Measurements from ENCODE around the gene PEF1.

Gene PEF1

GRCh38 chr1:31647106-31647505 lies 2.4 kb upstream of the PEF1 start:
- H3K4me3 ChIP-seq (replicated peaks; ENCODE audit: low read depth, low read length) = no peak overlapping the region
- TF ChIP-seq CTCF (IDR thresholded peaks at IDR 0.05; ENCODE audit: low read depth, low read length, missing control alignments) = no peak
- no peak for DNase-seq (ENCODE audit: extremely low read depth, low read depth)

GRCh38 chr1:31646259-31646960 lies 1.7 kb upstream of the PEF1 start:
- no peak for DNase-seq (ENCODE audit: extremely low read depth, low read depth)
- no peak for TF ChIP-seq CTCF (IDR thresholded peaks at IDR 0.05; ENCODE audit: low read depth, low read length, missing control alignments)
- H3K4me3 ChIP-seq (replicated peaks; ENCODE audit: low read depth, low read length) = no peak overlapping the region

GRCh38 chr1:31645274-31645568 lies 545 bp upstream of the PEF1 start:
- TF ChIP-seq CTCF (IDR thresholded peaks at IDR 0.05; ENCODE audit: low read depth, low read length, missing control alignments) = no peak
- peak overlapping the region; percentile 81 for H3K4me3 ChIP-seq (replicated peaks; ENCODE audit: low read depth, low read length)
- no peak for DNase-seq (ENCODE audit: extremely low read depth, low read depth)

GRCh38 chr1:31643976-31644559 lies 608 bp downstream of the PEF1 start:
- H3K4me3 ChIP-seq (replicated peaks; ENCODE audit: low read depth, low read length) = peak overlapping the region; percentile 81
- no peak for DNase-seq (ENCODE audit: extremely low read depth, low read depth)
- no peak for TF ChIP-seq CTCF (IDR thresholded peaks at IDR 0.05; ENCODE audit: low read depth, low read length, missing control alignments)

GRCh38 chr1:31642897-31643296 lies 1.8 kb downstream of the PEF1 start:
- no peak overlapping the region for H3K4me3 ChIP-seq (replicated peaks; ENCODE audit: low read depth, low read length)
- TF ChIP-seq CTCF (IDR thresholded peaks at IDR 0.05; ENCODE audit: low read depth, low read length, missing control alignments) = no peak
- no peak for DNase-seq (ENCODE audit: extremely low read depth, low read depth)

- no peak overlapping the region for H3K4me3 ChIP-seq (replicated peaks; ENCODE audit: low read depth, low read length)
- no peak for TF ChIP-seq CTCF (IDR thresholded peaks at IDR 0.05; ENCODE audit: low read depth, low read length, missing control alignments)
- no peak for DNase-seq (ENCODE audit: extremely low read depth, low read depth)
Measured at GRCh38 chr1:31642366-31642765, 2.3 kb downstream of the PEF1 start.

GRCh38 chr1:31640964-31641363 lies 3.7 kb downstream of the PEF1 start:
- no peak overlapping the region for H3K4me3 ChIP-seq (replicated peaks; ENCODE audit: low read depth, low read length)
- TF ChIP-seq CTCF (IDR thresholded peaks at IDR 0.05; ENCODE audit: low read depth, low read length, missing control alignments) = no peak
- no peak for DNase-seq (ENCODE audit: extremely low read depth, low read depth)
